Esophagus squamous epithelium (tissue), 5 donors: Measurements from ENCODE around the gene ASNSD1. TPM values are rescaled to one million over a fixed set of nuclear protein-coding genes. Genes with fewer than 3 reads are reported as not detected.
"Not testable (repeated sequence)": the region's sequence is repeated elsewhere in the genome, so short reads cannot be mapped to it uniquely, and the experiment has no call there.

Experiments used
- DNase-seq: peaks from one replicate; lab custom pipeline; 2025; lab: John Stamatoyannopoulos, UW
- H3K27ac ChIP-seq, 4 donors: fragments of 200-600 bp; sonication (generic); one replicate each; pipeline ENCODE4 v1.5.1; 2016 to 2019; ENCODE audit warnings: mild to moderate bottlenecking in 1 of 4
- H3K27me3 ChIP-seq, 4 donors: fragments of 200-600 bp; sonication (generic); 1 replicate in 3 of 4; 2 replicates in 1 of 4; pipeline versions ENCODE4 v1.5.1 to v1.6.0; 2017 to 2021; ENCODE audit warnings: antibody characterized with exemption in 1 of 4
- H3K36me3 ChIP-seq, 3 donors: fragments of 200-600 bp; sonication (generic); one replicate each; pipeline ENCODE4 v1.5.1; 2016 to 2019
- H3K4me1 ChIP-seq, 3 donors: fragments of 200-600 bp; sonication (generic); one replicate each; pipeline ENCODE4 v1.5.1; 2017 to 2019
- H3K4me3 ChIP-seq, 4 donors: fragments of 200-600 bp; sonication (generic); 1 replicate in 3 of 4; 2 replicates in 1 of 4; pipeline ENCODE4 v1.5.1; 2016 to 2019; ENCODE audit warnings: mild to moderate bottlenecking in 2 of 4, moderate library complexity in 1 of 4
- H3K9me3 ChIP-seq, 3 donors: fragments of 200-600 bp; sonication (generic); one replicate each; pipeline ENCODE4 v1.5.1; 2016 to 2019
- CTCF ChIP-seq, 6 experiments: fragments of 450-650 bp in 4 of 6; fragments of 200-600 bp in 2 of 6; sonication (generic) in 2 of 6; IDR thresholded peaks; one replicate each; pipeline ENCODE4 v1.5.1; 2016 to 2019; ENCODE audit warnings: antibody characterized with exemption in 6 of 6, mild to moderate bottlenecking in 4 of 6, moderate library complexity in 4 of 6
- POLR2A ChIP-seq, 4 donors: fragments of 450-650 bp; IDR thresholded peaks; one replicate each; pipeline ENCODE4 v1.6.1; 2017; ENCODE audit warnings: antibody characterized with exemption in 4 of 4, mild to moderate bottlenecking in 4 of 4, moderate library complexity in 3 of 4
- WGBS, 2 donors: methylation state at CpG; one replicate each; pipeline ENCODE4 v1.1.5; 2018; 5-methylcytosine and 5-hydroxymethylcytosine counted together
- intact Hi-C: fragments of 100-400 bp; cut with DNase I; formaldehyde crosslinking; loops from one replicate; pipeline ENCODE4 v1.15.0; 2022
- total RNA-seq, 4 donors: library from RNA; depleted of rRNA; stranded (reverse); fragments of >200 nt; gene quantifications; one replicate each; pipeline ENCODE4 v1.1.0, GENCODE V29; 2016
- donor health status: DM: yes; HTN: yes; CAD: no.

ASNSD1 gene
- total RNA-seq, 4 donors from 2014 or later = 32.4 to 72.0 (median 38.0) TPM

- peaks cover 0 to 15% (median 0%) of the 10 kb centered on the region in 3 donors for H3K4me1 ChIP-seq
- TF ChIP-seq CTCF (IDR thresholded peaks at IDR 0.05) = no peak
- TF ChIP-seq POLR2A (IDR thresholded peaks at IDR 0.05) = no peak
These were observed 23.6 kb downstream of the ASNSD1 start for GRCh38 chr2:189684811-189685210.

GRCh38 chr2:189685540-189686229, 24.4 kb downstream of the ASNSD1 start:
- intact Hi-C loops = no loop called here
- TF ChIP-seq CTCF (IDR thresholded peaks at IDR 0.05) = no peak
- TF ChIP-seq POLR2A (IDR thresholded peaks at IDR 0.05) = no peak
- Histone ChIP-seq H3K36me3 (peaks cover 0 to 11% (median 0%) of the 10 kb centered on the region in 3 donors), H3K27ac (no peak overlapping the region), H3K9me3 (no peaks in the 10 kb centered on the region), H3K27me3 (no peaks in the 10 kb centered on the region), H3K4me1 (peaks cover 0 to 15% (median 0%) of the 10 kb centered on the region in 3 donors), H3K4me3 (no peak overlapping the region)
- no peak for DNase-seq
- 76 to 79% methylated on average over 2 of the region's 2 CpGs for WGBS, 2 donors

More at GRCh38 chr2:189684811-189685210, 23.6 kb downstream of the ASNSD1 start:
- peaks cover 0 to 2% (median 0%) of the 10 kb centered on the region in 3 donors for H3K36me3 ChIP-seq
- no peak overlapping the region for H3K4me3 ChIP-seq
- no peak overlapping the region for H3K27ac ChIP-seq
- 61 to 75% methylated on average over 1 of the region's 1 CpG for WGBS, 2 donors
- H3K9me3 ChIP-seq = no peaks in the 10 kb centered on the region
- no peak for DNase-seq
- no peaks in the 10 kb centered on the region for H3K27me3 ChIP-seq
- intact Hi-C loops = no loop called here

- WGBS, 2 donors = 88 to 89% methylated on average over 1 of the region's 1 CpG
- H3K4me3 ChIP-seq, H3K27ac ChIP-seq, H3K9me3 ChIP-seq, intact Hi-C loops, H3K4me1 ChIP-seq, DNase-seq, H3K27me3 ChIP-seq: not testable (repeated sequence)
- H3K36me3 ChIP-seq = peaks cover 0 to 18% (median 0%) of the 10 kb centered on the region in 3 donors
These were observed 26.5 kb downstream of the ASNSD1 start for GRCh38 chr2:189687796-189688195.

GRCh38 chr2:189696223-189696622, 35.0 kb downstream of the ASNSD1 start:
- H3K4me3 ChIP-seq = no peak overlapping the region
- no peaks in the 10 kb centered on the region for H3K9me3 ChIP-seq
- DNase-seq = no peak
- WGBS, 2 donors = 87 to 90% methylated on average over 3 of the region's 3 CpGs
- peaks cover 0 to 21% (median 0%) of the 10 kb centered on the region in 3 donors for H3K36me3 ChIP-seq
- no peaks in the 10 kb centered on the region for H3K27me3 ChIP-seq
- H3K4me1 ChIP-seq = no peaks in the 10 kb centered on the region
- no peak overlapping the region for H3K27ac ChIP-seq
- TF ChIP-seq POLR2A (IDR thresholded peaks at IDR 0.05) = no peak
- TF ChIP-seq CTCF (IDR thresholded peaks at IDR 0.05) = no peak
- intact Hi-C loops = no loop called here

GRCh38 chr2:189698020-189698887, 37.0 kb downstream of the ASNSD1 start:
- H3K4me3 ChIP-seq = no peak overlapping the region
- TF ChIP-seq POLR2A (IDR thresholded peaks at IDR 0.05) (no peak), CTCF (IDR thresholded peaks at IDR 0.05) (peak; percentile 18 to 63 (median 48))
- no peak for DNase-seq
- no peaks in the 10 kb centered on the region for H3K4me1 ChIP-seq
- WGBS, 2 donors = 29 to 48% methylated on average over 6 of the region's 6 CpGs
- no peak overlapping the region for H3K27ac ChIP-seq
- no peaks in the 10 kb centered on the region for H3K27me3 ChIP-seq
- peaks cover 0 to 11% (median 0%) of the 10 kb centered on the region in 3 donors for H3K36me3 ChIP-seq
- H3K9me3 ChIP-seq = no peaks in the 10 kb centered on the region
- intact Hi-C loops = no loop called here
